GM12873 (cell line): Measurements from ENCODE around the gene CNGA1.

ENCODE experiments used
- CTCF ChIP-seq: IDR thresholded peaks from 2 replicates; pipeline ENCODE4 v1.5.1; 2012; ENCODE audit warnings: low read depth, mild to moderate bottlenecking, moderate library complexity, low read length, control low read depth; ENCODE audit not compliant: insufficient read depth; ENCODE audit errors: missing control alignments

CNGA1 gene

GRCh38 chr4:48028696-48029095, 12.2 kb upstream of the CNGA1 start:
- no peak for TF ChIP-seq CTCF

GRCh38 chr4:48027653-48028052, 11.2 kb upstream of the CNGA1 start:
- no peak for TF ChIP-seq CTCF

GRCh38 chr4:48025005-48025404, 8.5 kb upstream of the CNGA1 start:
- no peak for TF ChIP-seq CTCF

- no peak for TF ChIP-seq CTCF
Observed at GRCh38 chr4:48024522-48024921, 8.0 kb upstream of the CNGA1 start.

- TF ChIP-seq CTCF: no peak
Observed at GRCh38 chr4:48022192-48022799, 5.8 kb upstream of the CNGA1 start.

GRCh38 chr4:48021100-48021499, 4.6 kb upstream of the CNGA1 start:
- TF ChIP-seq CTCF: no peak

GRCh38 chr4:48018112-48018511, 1.6 kb upstream of the CNGA1 start:
- no peak for TF ChIP-seq CTCF

- no peak for TF ChIP-seq CTCF
Observed at GRCh38 chr4:48017108-48017571, 659 bp upstream of the CNGA1 start.
